HFF-Myc (cell line): ENCODE data around the gene CCDC73.

ENCODE experiments used
- DNase-seq: peaks from one replicate; pipeline ENCODE4 v3.0.0-alpha.2; 2011; ENCODE audit warnings: low read depth; ENCODE audit errors: extremely low read depth
- H3K4me3 ChIP-seq: replicated peaks from 2 replicates; pipeline ENCODE4 v1.5.1; 2011; ENCODE audit warnings: low read depth, mild to moderate bottlenecking, control low read depth, low read length
- TF ChIP-seq, protein P1 (sequence below): IDR thresholded peaks from 2 replicates; pipeline ENCODE4 v1.5.1; 2012; ENCODE audit warnings: mild to moderate bottlenecking, low read depth, low read length, control low read depth; ENCODE audit errors: missing control alignments

Gene CCDC73

DNA sequence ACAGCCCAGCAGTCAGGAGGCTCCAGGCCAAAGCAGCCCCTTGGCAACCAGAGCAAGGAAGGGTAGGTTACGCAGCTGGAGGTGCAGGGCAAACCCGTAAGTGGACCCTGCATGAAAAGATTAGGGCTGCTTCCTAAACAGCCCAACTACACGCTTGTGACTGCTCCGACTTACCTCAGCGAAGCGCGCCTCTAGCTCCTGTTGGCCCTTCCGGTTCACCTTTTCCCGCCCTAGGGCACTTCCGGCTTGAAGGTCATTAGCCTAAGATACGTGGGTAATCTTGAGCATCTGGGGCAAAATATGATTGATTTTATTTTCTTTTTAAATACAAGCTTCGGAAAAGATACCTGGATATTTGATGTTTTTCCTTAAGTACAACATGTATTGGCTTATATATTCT, at the start of gene CCDC73:
TSS of gene CCDC73 (minus strand) at position 224 of the 400 bp plus-strand sequence. CDS start 34,419 bp downstream, outside the sequence.
- H3K4me3 ChIP-seq, result no peak within 1 kb of the TSS
- DNase-seq, result no peak
- TF ChIP-seq, protein P1, sequence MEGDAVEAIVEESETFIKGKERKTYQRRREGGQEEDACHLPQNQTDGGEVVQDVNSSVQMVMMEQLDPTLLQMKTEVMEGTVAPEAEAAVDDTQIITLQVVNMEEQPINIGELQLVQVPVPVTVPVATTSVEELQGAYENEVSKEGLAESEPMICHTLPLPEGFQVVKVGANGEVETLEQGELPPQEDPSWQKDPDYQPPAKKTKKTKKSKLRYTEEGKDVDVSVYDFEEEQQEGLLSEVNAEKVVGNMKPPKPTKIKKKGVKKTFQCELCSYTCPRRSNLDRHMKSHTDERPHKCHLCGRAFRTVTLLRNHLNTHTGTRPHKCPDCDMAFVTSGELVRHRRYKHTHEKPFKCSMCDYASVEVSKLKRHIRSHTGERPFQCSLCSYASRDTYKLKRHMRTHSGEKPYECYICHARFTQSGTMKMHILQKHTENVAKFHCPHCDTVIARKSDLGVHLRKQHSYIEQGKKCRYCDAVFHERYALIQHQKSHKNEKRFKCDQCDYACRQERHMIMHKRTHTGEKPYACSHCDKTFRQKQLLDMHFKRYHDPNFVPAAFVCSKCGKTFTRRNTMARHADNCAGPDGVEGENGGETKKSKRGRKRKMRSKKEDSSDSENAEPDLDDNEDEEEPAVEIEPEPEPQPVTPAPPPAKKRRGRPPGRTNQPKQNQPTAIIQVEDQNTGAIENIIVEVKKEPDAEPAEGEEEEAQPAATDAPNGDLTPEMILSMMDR, result no peak

DNA sequence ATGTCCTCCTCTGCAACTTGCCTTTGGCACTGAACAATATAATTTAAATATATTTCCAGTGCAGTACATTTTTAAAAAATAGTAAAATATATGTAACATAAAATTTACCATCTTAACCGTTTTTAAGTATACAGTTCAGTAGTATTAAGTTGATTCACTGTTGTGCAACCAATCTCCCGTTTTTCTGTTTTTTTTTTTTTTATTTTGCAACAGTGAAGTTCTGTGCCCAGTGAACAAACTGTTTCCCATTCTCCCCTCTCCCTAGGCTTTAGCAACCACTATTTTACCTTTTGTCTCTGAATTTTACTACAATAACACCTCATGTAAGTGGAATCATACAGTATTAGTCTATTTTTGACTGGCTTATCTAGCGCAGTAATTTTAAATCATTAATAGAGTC, 49.1 kb upstream of the CCDC73 start:
- H3K4me3 ChIP-seq, result no peak overlapping the region
- DNase-seq, result no peak
- TF ChIP-seq, protein P1, result no peak

DNA sequence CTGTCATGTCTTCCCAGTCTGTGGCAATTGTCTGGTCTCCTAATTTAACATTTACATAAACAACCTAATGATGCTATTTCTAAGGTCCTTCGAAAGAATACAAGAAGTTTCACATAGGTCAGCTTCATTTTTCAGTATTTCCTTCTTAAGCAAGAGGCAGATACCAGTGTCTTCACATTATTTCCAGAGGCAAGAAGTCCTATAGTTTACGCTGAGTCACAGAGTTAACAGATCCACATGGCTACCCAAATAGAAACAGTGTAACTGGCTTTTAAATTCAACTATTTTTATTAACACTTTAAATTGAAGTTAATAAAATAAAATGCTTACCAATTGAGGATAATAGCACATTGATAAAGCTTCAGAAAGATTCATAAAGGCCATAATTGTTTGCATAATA, 46.1 kb upstream of the CCDC73 start:
- H3K4me3 ChIP-seq, result no peak overlapping the region
- no peak for DNase-seq
- TF ChIP-seq, protein P1, result no peak

DNA sequence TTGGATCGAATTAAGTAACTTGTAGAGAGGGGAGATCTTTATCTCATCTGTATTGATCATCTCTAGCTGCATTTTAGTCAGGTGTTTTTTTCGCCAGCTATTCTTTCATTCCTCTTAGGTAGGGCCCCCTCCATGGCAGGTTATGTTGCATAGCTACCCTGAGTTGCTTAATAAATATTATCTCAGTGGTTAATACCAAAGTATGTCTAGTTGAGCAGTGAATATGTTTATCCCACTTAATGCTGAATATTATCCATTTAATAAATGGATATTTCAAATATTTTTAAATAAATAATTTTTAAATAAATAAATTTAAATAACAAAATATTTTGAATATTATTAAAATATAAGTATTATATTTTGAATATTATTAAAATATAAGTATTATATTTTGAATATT, 44.8 kb upstream of the CCDC73 start:
- TF ChIP-seq, protein P1, result no peak
- no peak overlapping the region for H3K4me3 ChIP-seq
- DNase-seq, result no peak

DNA sequence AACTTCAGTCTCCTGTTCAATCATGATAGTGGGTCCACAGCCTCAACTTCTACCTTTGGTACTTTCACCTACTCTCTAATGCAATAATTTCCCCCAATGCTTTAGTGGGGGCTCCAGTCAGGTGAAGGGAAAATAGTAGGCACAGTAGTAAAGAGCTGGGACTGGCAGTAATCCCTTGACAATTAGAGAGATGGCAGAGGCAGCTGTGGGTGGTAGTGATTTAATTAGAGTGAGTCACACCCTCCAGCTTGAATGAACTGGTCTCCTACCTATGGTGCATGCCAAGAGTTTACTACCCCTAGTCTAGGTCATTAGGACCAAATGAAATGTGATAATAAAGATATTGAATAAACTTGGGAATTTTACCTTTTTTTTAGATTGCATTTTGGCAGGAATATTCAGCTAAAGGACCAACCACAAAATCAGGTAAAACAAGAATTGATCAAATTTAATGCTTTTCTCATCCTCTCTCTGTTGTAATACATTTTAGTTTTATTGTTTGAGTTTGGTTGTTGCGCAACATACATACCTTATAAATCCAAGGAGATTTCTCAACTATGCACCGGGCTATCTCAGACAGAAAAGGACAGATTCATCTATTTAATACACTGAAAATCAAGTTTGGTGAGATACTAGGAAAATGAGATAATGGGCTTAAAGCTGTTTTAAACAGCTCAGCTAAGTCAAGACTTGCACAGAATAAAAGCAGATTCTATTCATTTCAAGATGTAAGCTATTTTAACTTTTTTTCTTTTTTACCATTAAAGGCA, 44.2 kb upstream of the CCDC73 start:
- TF ChIP-seq, protein P1, result no peak
- DNase-seq, result no peak

DNA sequence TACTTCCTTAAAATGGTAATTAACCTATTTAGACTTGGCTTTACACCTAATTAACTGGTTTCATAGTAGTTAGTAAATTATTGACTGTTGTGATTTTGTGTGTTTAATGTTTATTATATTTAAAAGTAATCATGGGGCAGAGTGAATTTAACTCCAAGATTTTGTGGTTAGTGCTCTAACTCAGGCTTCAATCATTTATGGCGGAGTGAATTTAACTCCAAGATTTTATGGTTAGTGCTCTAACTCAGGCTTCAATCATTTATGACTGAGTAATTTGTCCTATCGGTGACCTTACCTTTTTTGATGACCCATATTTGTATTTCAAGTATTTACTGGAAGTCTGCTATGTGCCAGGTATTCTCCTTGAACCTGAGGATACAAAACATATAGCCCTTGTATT, 42.5 kb upstream of the CCDC73 start:
- DNase-seq, result no peak
- TF ChIP-seq, protein P1, result no peak
- no peak overlapping the region for H3K4me3 ChIP-seq

More for the DNA sequence above, 44.2 kb upstream of the CCDC73 start:
- H3K4me3 ChIP-seq, result no peak overlapping the region

DNA sequence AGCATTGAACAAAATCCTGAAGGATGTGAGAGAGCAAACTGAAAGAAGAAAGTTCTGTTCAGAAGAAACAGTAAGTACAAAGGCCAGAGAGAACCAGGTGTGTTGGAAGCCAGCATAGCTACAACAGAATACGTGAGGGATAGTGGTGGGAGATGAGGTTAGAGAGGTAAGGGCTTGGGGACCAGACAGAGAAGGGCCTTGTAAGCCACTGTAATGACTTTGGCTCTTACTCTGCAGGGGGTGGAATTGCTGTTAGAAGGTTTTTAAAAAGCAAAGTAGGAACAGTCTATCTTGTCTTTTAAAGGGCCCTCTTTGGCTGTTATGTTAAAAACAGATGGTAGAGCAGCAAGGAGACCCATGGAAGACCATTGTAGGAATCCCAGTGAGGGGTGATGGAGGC, 39.5 kb upstream of the CCDC73 start:
- TF ChIP-seq, protein P1, result no peak
- no peak for DNase-seq
- no peak overlapping the region for H3K4me3 ChIP-seq
